A549 (cell line): ENCODE measurements around the gene TFCP2L1. TPM values are rescaled to one million over a fixed set of nuclear protein-coding genes. Genes with fewer than 3 reads are reported as not detected.

ENCODE experiments used
- ATAC-seq, 2 experiments: fragments of 200-7000 bp in 1 of 2; fragments of >200 bp in 1 of 2; cut with Nextera tagmentation in 1 of 2; cut with Tn5 transposase in 1 of 2; 3 replicates each; pipeline versions ENCODE4 v1.8.0 to v1.9.1; 2018 to 2020; ENCODE audit warnings: mild to moderate bottlenecking in 1 of 2, moderate library complexity in 1 of 2
- CTCF ChIA-PET: fragments of 300-600 bp; sonication (Branson Sonifier 250); formaldehyde crosslinking; extraction: SDS; loops from one replicate; lab custom pipeline; 2021; ENCODE audit warnings: antibody characterized with exemption, inconsistent platforms; lab: Yijun Ruan, JAX
- POLR2A ChIA-PET: fragments of 350-600 bp; formaldehyde crosslinking; extraction: SDS; loops from one replicate; lab custom pipeline; 2021; ENCODE audit warnings: antibody characterized with exemption, inconsistent platforms; lab: Yijun Ruan, JAX
- DNase-seq, 2 experiments: peaks; one replicate each; pipeline versions ENCODE4 v3.0.0 to v3.0.0-alpha.2; 2011 to 2016; ENCODE audit warnings: low read depth in 1 of 2, low spot score in 1 of 2
- FAIRE-seq: peaks from 2 replicates; lab custom pipeline; 2011; peaks lifted over from hg19 to GRCh38; lab: Jason Lieb, UNC
- H3K27ac ChIP-seq, 2 experiments: fragments of >200 bp; sonication (Bioruptor Twin); formaldehyde crosslinking; 3 replicates each; pipeline ENCODE4 v1.5.1; 2016 to 2017
- H3K4me1 ChIP-seq: fragments of >200 bp; sonication (Bioruptor Twin); formaldehyde crosslinking; 3 replicates; pipeline ENCODE4 v1.6.1; 2016
- H3K4me2 ChIP-seq: fragments of >200 bp; sonication (Bioruptor Twin); formaldehyde crosslinking; 3 replicates; pipeline ENCODE4 v1.6.1; 2016
- H3K4me3 ChIP-seq: fragments of >200 bp; sonication (Bioruptor Twin); formaldehyde crosslinking; 3 replicates; pipeline ENCODE4 v1.5.1; 2016
- H3K9me3 ChIP-seq: fragments of >200 bp; sonication (Bioruptor Twin); formaldehyde crosslinking; 3 replicates; pipeline ENCODE4 v1.6.1; 2016
- CEBPB ChIP-seq, 2 experiments: fragments of >200 bp in 1 of 2; sonication (Bioruptor Twin) in 1 of 2; formaldehyde crosslinking in 1 of 2; IDR thresholded peaks; 2 replicates each; pipeline ENCODE4 v1.6.1; 2012 to 2016
- EHF ChIP-seq: fragments of 250-450 bp; sonication (Bioruptor Pico); IDR thresholded peaks from 2 replicates; pipeline ENCODE4 v1.5.0; 2020; ENCODE audit warnings: mild to moderate bottlenecking
- ESRRA ChIP-seq: fragments of 150-350 bp; IDR thresholded peaks from 2 replicates; pipeline ENCODE4 v1.6.1; 2014; ENCODE audit warnings: mild to moderate bottlenecking, low read length, borderline replicate concordance
- FOSB ChIP-seq: fragments of 250-450 bp; sonication (Bioruptor Pico); IDR thresholded peaks from 2 replicates; pipeline ENCODE4 v1.5.0; 2020; ENCODE audit warnings: mild to moderate bottlenecking, moderate library complexity
- FOSL2 ChIP-seq, 2 experiments: fragments of 450-650 bp in 1 of 2; fragments of >200 bp in 1 of 2; sonication (Bioruptor Twin) in 1 of 2; formaldehyde crosslinking; IDR thresholded peaks; 2 replicates each; pipeline versions ENCODE4 v1.5.0 to v1.6.1; 2016 to 2020; ENCODE audit warnings: mild to moderate bottlenecking in 1 of 2, moderate library complexity in 1 of 2
- GATA3 ChIP-seq: IDR thresholded peaks from 2 replicates; pipeline ENCODE4 v1.6.1; 2012; ENCODE audit warnings: borderline replicate concordance
- HEYL ChIP-seq: fragments of 250-450 bp; sonication (Bioruptor Pico); IDR thresholded peaks from 2 replicates; pipeline ENCODE4 v1.8.0; 2021; ENCODE audit warnings: mild to moderate bottlenecking, moderate library complexity
- JUN ChIP-seq, 2 experiments: fragments of >200 bp; sonication (Bioruptor Twin); formaldehyde crosslinking; IDR thresholded peaks; 2 replicates in 1 of 2; 3 replicates in 1 of 2; pipeline ENCODE4 v1.6.1; 2016 to 2017
- KDM1A ChIP-seq: fragments of 200-600 bp; sonication (generic); IDR thresholded peaks from 2 replicates; pipeline ENCODE4 v1.6.1; 2016; ENCODE audit warnings: low read depth, mild to moderate bottlenecking
- KDM5A ChIP-seq: fragments of 200-600 bp; sonication (generic); IDR thresholded peaks from 2 replicates; pipeline ENCODE4 v1.6.1; 2016; ENCODE audit warnings: antibody characterized with exemption, mild to moderate bottlenecking
- MYC ChIP-seq: IDR thresholded peaks from 2 replicates; pipeline ENCODE4 v1.6.1; 2012; ENCODE audit warnings: mild to moderate bottlenecking, inconsistent platforms, low read length, improper control_type of control experiment, borderline replicate concordance
- RCOR1 ChIP-seq: fragments of 150-350 bp; IDR thresholded peaks from 2 replicates; pipeline ENCODE4 v1.6.1; 2014; ENCODE audit warnings: antibody characterized with exemption, low read length, low read depth
- RFX5 ChIP-seq: fragments of 450-650 bp; IDR thresholded peaks from 2 replicates; pipeline ENCODE4 v1.7.1; 2014; ENCODE audit warnings: antibody characterized with exemption, mild to moderate bottlenecking, moderate library complexity
- RNF2 ChIP-seq: fragments of 200-600 bp; sonication (generic); IDR thresholded peaks from 2 replicates; pipeline ENCODE4 v1.6.1; 2016; ENCODE audit warnings: low read depth, mild to moderate bottlenecking, antibody characterized with exemption, moderate library complexity, borderline replicate concordance
- ZFP36 ChIP-seq: fragments of 450-650 bp; IDR thresholded peaks from 2 replicates; pipeline ENCODE4 v1.6.1; 2014; ENCODE audit warnings: borderline replicate concordance; ENCODE audit not compliant: partially characterized antibody
- WGBS: methylation state at CpG from one replicate; pipeline ENCODE4 v1.1.6; 2017; ENCODE audit errors: missing lambda C conversion rate; 5-methylcytosine and 5-hydroxymethylcytosine counted together
- polyA plus RNA-seq, 4 experiments: library from polyadenylated mRNA; depleted of rRNA in 3 of 4; stranded (reverse); fragments of >200 nt; fragmentation: RNase III in 1 of 4; extraction: RNeasy Plus Mini Kit Qiagen cat#74134 plus additional on column Dnase treatment in 1 of 4; gene quantifications; 2 replicates in 3 of 4; 3 replicates in 1 of 4; pipeline ENCODE4 v1.2.3, GENCODE V29; 2011 to 2017
- TF ChIP-seq, protein P1 (sequence below): fragments of >200 bp; sonication (Bioruptor Twin); formaldehyde crosslinking; IDR thresholded peaks from 2 replicates; pipeline ENCODE4 v1.6.1; 2016
- TF ChIP-seq, protein P2 (sequence below): fragments of 200-600 bp; sonication (generic); IDR thresholded peaks from 2 replicates; pipeline ENCODE4 v1.6.1; 2016; ENCODE audit warnings: antibody characterized with exemption, mild to moderate bottlenecking, moderate library complexity
- TF ChIP-seq, protein P3 (sequence below): fragments of >200 bp; sonication (Bioruptor Twin); formaldehyde crosslinking; IDR thresholded peaks from 3 replicates; pipeline ENCODE4 v1.5.1; 2016
- TF ChIP-seq, protein P4 (sequence below): fragments of 150-350 bp; IDR thresholded peaks from 2 replicates; pipeline ENCODE4 v1.6.1; 2014; ENCODE audit warnings: low read depth, mild to moderate bottlenecking, low read length
- TF ChIP-seq, protein P5 (sequence below): IDR thresholded peaks from 2 replicates; pipeline ENCODE4 v1.6.1; 2012; ENCODE audit warnings: low read depth, borderline replicate concordance

Gene TFCP2L1
- polyA plus RNA-seq, 2 of the 4 experiments (the other 2 are of a cell fraction) = 1.3 to 3.1 TPM

DNA sequence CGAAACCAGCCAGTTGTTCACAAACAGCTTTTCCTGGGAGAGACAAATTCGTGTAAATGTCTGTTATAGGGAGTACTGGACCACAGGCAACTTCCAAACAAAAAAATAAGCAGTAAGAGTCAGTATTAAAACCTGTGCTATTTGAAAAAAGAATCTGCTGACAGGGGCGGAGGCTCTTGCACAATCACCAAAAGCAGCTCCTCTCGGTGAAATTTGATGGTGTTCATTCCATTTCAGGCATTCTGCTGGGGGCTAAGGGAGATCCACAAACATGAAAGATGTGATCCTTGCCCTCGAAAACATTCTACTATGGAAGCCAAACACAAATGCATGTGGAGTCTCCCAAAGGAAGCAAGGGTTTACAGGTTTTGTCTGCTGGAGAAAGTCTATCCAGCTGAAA lies 45.0 kb downstream of the TFCP2L1 start:
- DNase-seq = no peak
- FAIRE-seq = no peak
- ChIA-PET CTCF (interaction anchor here (0.9 to 1.5 kb wide), 3 partner anchors 10 to 42 kb away, joined by 3 to 4 read pairs (median 4); no protein-coding TSS in a partner anchor), POLR2A (no interaction called here)
- 56% methylated on average over 5 of the region's 5 CpGs for WGBS
- H3K27ac ChIP-seq = no peak overlapping the region
- no peak for TF ChIP-seq RNF2
- peak in 1 of 2 experiments; percentile 29; a peak in 1 of 4 replicates for TF ChIP-seq CEBPB (IDR thresholded peaks at IDR 0.05)
- H3K4me3 ChIP-seq = no peak overlapping the region
- no peak overlapping the region for H3K4me2 ChIP-seq
- H3K4me1 ChIP-seq = no peaks in the 10 kb centered on the region; the same call in 2 of the 3 replicates
- no peak for ATAC-seq
- no peaks in the 10 kb centered on the region for H3K9me3 ChIP-seq

DNA sequence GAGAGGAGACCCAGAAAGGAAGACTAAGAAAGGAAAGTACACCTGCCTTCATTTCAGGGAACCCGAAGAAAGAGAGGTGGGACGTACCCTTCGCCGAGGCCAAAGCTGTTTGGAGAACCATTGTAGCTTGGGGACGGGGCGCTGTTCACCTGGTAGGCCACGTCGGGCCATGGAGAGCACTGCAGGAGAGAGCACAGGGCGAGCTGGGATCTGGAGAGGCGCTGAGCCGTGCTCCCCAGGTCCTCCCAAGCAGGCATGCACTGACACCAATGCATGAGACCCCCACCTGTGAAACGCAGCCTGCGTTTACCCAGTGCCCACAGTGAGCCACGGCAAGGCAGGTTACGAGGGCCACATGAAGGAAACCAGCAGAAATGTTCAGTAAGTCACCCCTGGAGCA lies 45.5 kb downstream of the TFCP2L1 start:
- Histone ChIP-seq H3K4me2 (no peak overlapping the region), H3K9me3 (no peaks in the 10 kb centered on the region)
- POLR2A ChIA-PET = no interaction called here
- DNase-seq = no peak
- TF ChIP-seq RFX5 = no peak
- no peak for TF ChIP-seq ESRRA
- TF ChIP-seq JUN (IDR thresholded peaks at IDR 0.05) = no peak
- TF ChIP-seq FOSL2 (IDR thresholded peaks at IDR 0.05) = no peak
- TF ChIP-seq FOSL2 (CRISPR knock-in tag; IDR thresholded peaks at IDR 0.05) = no peak
- TF ChIP-seq, all 56 proteins: peak for 0
- WGBS = 85% methylated on average over 15 of the region's 15 CpGs
- FAIRE-seq (no peak), ATAC-seq (no peak)
- Histone ChIP-seq H3K27ac (no peak overlapping the region), H3K4me1 (no peaks in the 10 kb centered on the region; the same call in 2 of the 3 replicates), H3K4me3 (no peak overlapping the region)
- CTCF ChIA-PET = interaction anchor here (0.9 to 1.5 kb wide), 3 partner anchors 10 to 42 kb away, joined by 3 to 4 read pairs (median 4); no protein-coding TSS in a partner anchor

DNA sequence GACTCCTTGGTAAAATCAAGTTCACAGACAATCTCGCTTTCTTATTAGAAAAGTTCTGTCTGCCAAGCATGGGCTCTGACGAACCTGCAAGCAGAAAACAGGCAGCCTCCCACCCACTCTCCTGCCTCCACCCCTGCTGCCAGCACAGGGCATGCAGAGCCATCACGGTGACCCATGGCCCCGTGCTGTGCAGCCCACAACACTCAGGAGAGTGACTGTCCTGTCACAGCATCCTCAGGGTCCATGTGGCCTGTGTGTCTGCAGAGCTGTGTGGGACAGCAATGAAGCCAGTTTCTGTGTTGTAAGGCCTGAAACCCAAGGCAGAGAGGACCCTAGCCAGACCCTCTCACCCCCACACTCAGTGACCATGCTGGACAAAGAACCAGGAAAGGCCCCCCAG lies 46.2 kb downstream of the TFCP2L1 start:
- Histone ChIP-seq H3K4me1 (no peaks in the 10 kb centered on the region; the same call in 2 of the 3 replicates), H3K9me3 (no peaks in the 10 kb centered on the region), H3K27ac (no peak overlapping the region), H3K4me2 (no peak overlapping the region), H3K4me3 (no peak overlapping the region)
- no peak for DNase-seq
- ChIA-PET CTCF (interaction anchor here (1.1 kb wide), 1 partner anchor 41 kb away, joined by 3 read pairs; no protein-coding TSS in a partner anchor), POLR2A (no interaction called here)
- TF ChIP-seq CEBPB (IDR thresholded peaks at IDR 0.05) (no peak), GATA3 (no peak), KDM1A (no peak), HEYL (no peak)
- WGBS = 87% methylated on average over 2 of the region's 4 CpGs
- FAIRE-seq = no peak
- no peak for ATAC-seq

DNA sequence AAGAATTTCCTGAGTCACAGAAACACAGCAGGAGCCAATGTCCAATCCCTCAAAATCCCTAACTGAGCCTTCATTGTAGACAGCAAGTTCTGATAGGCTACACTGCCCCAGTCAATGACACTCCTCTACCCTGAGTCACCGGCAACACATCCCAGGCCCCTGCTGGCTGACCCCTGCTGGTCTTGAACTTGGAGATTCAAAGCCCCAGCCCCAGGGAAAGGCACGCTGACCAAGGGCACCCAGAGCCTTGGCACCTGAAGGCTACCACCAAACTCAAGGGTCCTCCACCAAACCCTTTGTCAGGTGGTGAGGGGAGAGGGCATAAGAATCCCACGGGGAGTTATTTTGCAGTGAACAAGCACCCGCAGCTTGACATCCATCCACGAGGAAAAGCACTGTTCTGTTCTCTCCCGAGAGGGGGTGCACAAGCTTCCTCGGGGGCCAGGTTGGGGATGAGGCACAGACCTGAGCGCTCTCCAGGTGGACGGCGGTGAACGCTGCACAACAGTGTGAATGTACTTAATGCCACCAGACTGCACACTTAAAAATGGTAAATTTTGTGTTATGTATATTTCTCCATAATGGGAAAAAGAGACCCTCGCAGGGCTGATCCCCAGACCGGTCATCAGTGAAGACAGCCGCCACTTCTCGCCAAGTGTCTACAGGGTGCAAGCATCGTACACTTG lies 46.9 kb downstream of the TFCP2L1 start:
- FAIRE-seq (no peak), DNase-seq (peak in 1 of 2 experiments; percentile 20), ATAC-seq (peak; percentile 46 to 65; a peak in 4 of 6 replicates)
- Histone ChIP-seq H3K4me1 (no peaks in the 10 kb centered on the region; the same call in 2 of the 3 replicates), H3K4me3 (no peak overlapping the region), H3K4me2 (no peak overlapping the region), H3K27ac (no peak overlapping the region), H3K9me3 (no peaks in the 10 kb centered on the region)
- ChIA-PET POLR2A (no interaction called here), CTCF (no interaction called here)
- 81% methylated on average over 16 of the region's 16 CpGs for WGBS
- no peak for TF ChIP-seq ZFP36
- TF ChIP-seq, protein P1, sequence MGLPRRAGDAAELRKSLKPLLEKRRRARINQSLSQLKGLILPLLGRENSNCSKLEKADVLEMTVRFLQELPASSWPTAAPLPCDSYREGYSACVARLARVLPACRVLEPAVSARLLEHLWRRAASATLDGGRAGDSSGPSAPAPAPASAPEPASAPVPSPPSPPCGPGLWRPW = no peak
- TF ChIP-seq CEBPB (IDR thresholded peaks at IDR 0.05) = no peak
- TF ChIP-seq, protein P2, sequence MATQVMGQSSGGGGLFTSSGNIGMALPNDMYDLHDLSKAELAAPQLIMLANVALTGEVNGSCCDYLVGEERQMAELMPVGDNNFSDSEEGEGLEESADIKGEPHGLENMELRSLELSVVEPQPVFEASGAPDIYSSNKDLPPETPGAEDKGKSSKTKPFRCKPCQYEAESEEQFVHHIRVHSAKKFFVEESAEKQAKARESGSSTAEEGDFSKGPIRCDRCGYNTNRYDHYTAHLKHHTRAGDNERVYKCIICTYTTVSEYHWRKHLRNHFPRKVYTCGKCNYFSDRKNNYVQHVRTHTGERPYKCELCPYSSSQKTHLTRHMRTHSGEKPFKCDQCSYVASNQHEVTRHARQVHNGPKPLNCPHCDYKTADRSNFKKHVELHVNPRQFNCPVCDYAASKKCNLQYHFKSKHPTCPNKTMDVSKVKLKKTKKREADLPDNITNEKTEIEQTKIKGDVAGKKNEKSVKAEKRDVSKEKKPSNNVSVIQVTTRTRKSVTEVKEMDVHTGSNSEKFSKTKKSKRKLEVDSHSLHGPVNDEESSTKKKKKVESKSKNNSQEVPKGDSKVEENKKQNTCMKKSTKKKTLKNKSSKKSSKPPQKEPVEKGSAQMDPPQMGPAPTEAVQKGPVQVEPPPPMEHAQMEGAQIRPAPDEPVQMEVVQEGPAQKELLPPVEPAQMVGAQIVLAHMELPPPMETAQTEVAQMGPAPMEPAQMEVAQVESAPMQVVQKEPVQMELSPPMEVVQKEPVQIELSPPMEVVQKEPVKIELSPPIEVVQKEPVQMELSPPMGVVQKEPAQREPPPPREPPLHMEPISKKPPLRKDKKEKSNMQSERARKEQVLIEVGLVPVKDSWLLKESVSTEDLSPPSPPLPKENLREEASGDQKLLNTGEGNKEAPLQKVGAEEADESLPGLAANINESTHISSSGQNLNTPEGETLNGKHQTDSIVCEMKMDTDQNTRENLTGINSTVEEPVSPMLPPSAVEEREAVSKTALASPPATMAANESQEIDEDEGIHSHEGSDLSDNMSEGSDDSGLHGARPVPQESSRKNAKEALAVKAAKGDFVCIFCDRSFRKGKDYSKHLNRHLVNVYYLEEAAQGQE = no peak
- no peak for TF ChIP-seq RCOR1
- TF ChIP-seq EHF (CRISPR knock-in tag) = no peak
- TF ChIP-seq MYC = no peak
- TF ChIP-seq, protein P3, sequence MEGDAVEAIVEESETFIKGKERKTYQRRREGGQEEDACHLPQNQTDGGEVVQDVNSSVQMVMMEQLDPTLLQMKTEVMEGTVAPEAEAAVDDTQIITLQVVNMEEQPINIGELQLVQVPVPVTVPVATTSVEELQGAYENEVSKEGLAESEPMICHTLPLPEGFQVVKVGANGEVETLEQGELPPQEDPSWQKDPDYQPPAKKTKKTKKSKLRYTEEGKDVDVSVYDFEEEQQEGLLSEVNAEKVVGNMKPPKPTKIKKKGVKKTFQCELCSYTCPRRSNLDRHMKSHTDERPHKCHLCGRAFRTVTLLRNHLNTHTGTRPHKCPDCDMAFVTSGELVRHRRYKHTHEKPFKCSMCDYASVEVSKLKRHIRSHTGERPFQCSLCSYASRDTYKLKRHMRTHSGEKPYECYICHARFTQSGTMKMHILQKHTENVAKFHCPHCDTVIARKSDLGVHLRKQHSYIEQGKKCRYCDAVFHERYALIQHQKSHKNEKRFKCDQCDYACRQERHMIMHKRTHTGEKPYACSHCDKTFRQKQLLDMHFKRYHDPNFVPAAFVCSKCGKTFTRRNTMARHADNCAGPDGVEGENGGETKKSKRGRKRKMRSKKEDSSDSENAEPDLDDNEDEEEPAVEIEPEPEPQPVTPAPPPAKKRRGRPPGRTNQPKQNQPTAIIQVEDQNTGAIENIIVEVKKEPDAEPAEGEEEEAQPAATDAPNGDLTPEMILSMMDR = no peak
- no peak for TF ChIP-seq FOSB (CRISPR knock-in tag)
- TF ChIP-seq, protein P4, sequence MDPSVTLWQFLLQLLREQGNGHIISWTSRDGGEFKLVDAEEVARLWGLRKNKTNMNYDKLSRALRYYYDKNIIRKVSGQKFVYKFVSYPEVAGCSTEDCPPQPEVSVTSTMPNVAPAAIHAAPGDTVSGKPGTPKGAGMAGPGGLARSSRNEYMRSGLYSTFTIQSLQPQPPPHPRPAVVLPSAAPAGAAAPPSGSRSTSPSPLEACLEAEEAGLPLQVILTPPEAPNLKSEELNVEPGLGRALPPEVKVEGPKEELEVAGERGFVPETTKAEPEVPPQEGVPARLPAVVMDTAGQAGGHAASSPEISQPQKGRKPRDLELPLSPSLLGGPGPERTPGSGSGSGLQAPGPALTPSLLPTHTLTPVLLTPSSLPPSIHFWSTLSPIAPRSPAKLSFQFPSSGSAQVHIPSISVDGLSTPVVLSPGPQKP = no peak
- TF ChIP-seq KDM5A = no peak
- TF ChIP-seq, protein P5, sequence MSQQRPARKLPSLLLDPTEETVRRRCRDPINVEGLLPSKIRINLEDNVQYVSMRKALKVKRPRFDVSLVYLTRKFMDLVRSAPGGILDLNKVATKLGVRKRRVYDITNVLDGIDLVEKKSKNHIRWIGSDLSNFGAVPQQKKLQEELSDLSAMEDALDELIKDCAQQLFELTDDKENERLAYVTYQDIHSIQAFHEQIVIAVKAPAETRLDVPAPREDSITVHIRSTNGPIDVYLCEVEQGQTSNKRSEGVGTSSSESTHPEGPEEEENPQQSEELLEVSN = no peak
- no peak for TF ChIP-seq ESRRA
